HG03108 (cell line): ENCODE measurements around the gene ENTREP1.
"Not testable (repeated sequence)": the region's sequence is repeated elsewhere in the genome, so short reads cannot be mapped to it uniquely, and the experiment has no call there.

Experiments used
- ATAC-seq: cut with Tn5 transposase; IDR thresholded peaks from one replicate; pipeline ENCODE4 v1.9.1; 2021; ENCODE audit warnings: moderate library complexity; ENCODE audit not compliant: unreplicated experiment

ENTREP1 gene

GRCh38 chr9:69397384-69398214, 72.6 kb downstream of the ENTREP1 start:
- no peak for ATAC-seq

GRCh38 chr9:69400470-69400869, 75.5 kb downstream of the ENTREP1 start:
- no peak for ATAC-seq

- not testable (repeated sequence) for ATAC-seq
Measured at GRCh38 chr9:69409936-69410335, 84.9 kb downstream of the ENTREP1 start.

- no peak for ATAC-seq
Measured at GRCh38 chr9:69411246-69411645, 86.2 kb downstream of the ENTREP1 start.

- no peak for ATAC-seq
Measured at GRCh38 chr9:69411931-69412740, 87.1 kb downstream of the ENTREP1 start.

- no peak for ATAC-seq
Measured at GRCh38 chr9:69412741-69413150, 87.7 kb downstream of the ENTREP1 start.

- no peak for ATAC-seq
Measured at GRCh38 chr9:69420611-69421270, 95.7 kb downstream of the ENTREP1 start.

- no peak for ATAC-seq
Measured at GRCh38 chr9:69421908-69422801, 97.1 kb downstream of the ENTREP1 start.

GRCh38 chr9:69425136-69425801, 100.3 kb downstream of the ENTREP1 start:
- no peak for ATAC-seq

- ATAC-seq: no peak
Measured at GRCh38 chr9:69427286-69427685, 102.3 kb downstream of the ENTREP1 start.

GRCh38 chr9:69428017-69428785, 103.2 kb downstream of the ENTREP1 start:
- ATAC-seq: no peak

GRCh38 chr9:69429281-69429680, 104.3 kb downstream of the ENTREP1 start:
- no peak for ATAC-seq

GRCh38 chr9:69430206-69430605, 105.2 kb downstream of the ENTREP1 start:
- no peak for ATAC-seq

GRCh38 chr9:69431203-69431602, 106.2 kb downstream of the ENTREP1 start:
- no peak for ATAC-seq

GRCh38 chr9:69431777-69432176, 106.8 kb downstream of the ENTREP1 start:
- no peak for ATAC-seq

GRCh38 chr9:69432623-69433022, 107.6 kb downstream of the ENTREP1 start:
- no peak for ATAC-seq

- no peak for ATAC-seq
Measured at GRCh38 chr9:69433392-69433791, 108.4 kb downstream of the ENTREP1 start.

- ATAC-seq: no peak
Measured at GRCh38 chr9:69433968-69434367, 109.0 kb downstream of the ENTREP1 start.

- not testable (repeated sequence) for ATAC-seq
Measured at GRCh38 chr9:69439654-69440053, 114.6 kb downstream of the ENTREP1 start.
